ENCODE results near the gene CEP112.

Gene CEP112

DNA sequence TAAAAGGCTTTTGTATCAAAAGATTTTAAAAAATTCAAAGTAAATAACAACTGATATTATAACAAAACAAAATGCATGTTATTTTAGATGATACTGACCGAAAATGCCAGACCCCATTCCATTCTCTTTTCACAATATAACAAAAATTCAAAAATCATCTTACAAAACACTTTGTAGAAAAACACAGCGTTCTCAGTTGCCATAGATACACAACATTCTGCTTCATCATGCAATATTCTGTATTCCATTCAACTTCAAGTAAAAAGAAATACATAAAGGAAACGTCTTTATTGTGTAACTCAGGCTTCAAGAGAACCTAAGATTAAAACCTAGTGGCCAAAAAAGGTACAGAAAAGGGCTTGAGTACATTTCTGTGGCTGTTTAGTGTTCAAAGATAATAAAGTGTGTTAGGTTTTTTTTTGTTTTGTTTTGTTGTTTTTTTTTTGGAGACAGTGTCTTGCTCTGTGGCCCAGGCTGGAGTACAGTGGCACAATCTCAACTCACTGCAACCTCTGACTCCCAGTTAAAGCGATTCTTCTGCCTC lies 250.5 kb downstream of the CEP112 start:
- 100% methylated on average over 1 of the region's 4 CpGs for WGBS (ENCODE audit: extremely low coverage, insufficient coverage, insufficient read length)
- H3K4me2 ChIP-seq (ENCODE audit: low read length): no peak overlapping the region
- H3K79me2 ChIP-seq (ENCODE audit: control insufficient read depth, insufficient read depth, low read length, poor library complexity): no peaks in the 10 kb centered on the region
- no peak overlapping the region for H3K14ac ChIP-seq (ENCODE audit: low read length)
- H3K4me3 ChIP-seq (ENCODE audit: low read depth, low read length): no peak overlapping the region
- H3K4ac ChIP-seq (ENCODE audit: low read depth, low read length): no peak overlapping the region
- H2BK12ac ChIP-seq (ENCODE audit: low read length): no peak overlapping the region
- H3K36me3 ChIP-seq (ENCODE audit: control insufficient read depth in 1 of 2, insufficient read depth in 2 of 2, low read length in 2 of 2): no peaks in the 10 kb centered on the region
- no peak overlapping the region for H3K18ac ChIP-seq (ENCODE audit: low read length)
- no peaks in the 10 kb centered on the region for H3K27me3 ChIP-seq (ENCODE audit: insufficient read depth, low read length)
- H4K8ac ChIP-seq (ENCODE audit: low read depth, low read length): no peak overlapping the region
- no peak overlapping the region for H2BK120ac ChIP-seq (ENCODE audit: insufficient read depth, low read length, poor library complexity)
- H3K79me1 ChIP-seq (ENCODE audit: low read length): no peaks in the 10 kb centered on the region
- no peaks in the 10 kb centered on the region for H3K4me1 ChIP-seq (ENCODE audit: control insufficient read depth in 1 of 2, insufficient read depth in 2 of 2, low read length in 2 of 2)
- no peak overlapping the region for H2BK5ac ChIP-seq (ENCODE audit: low read depth, low read length, poor library complexity)
- H4K91ac ChIP-seq (ENCODE audit: low read depth, low read length): no peak overlapping the region
- no peak overlapping the region for H3K27ac ChIP-seq (ENCODE audit: low read depth, low read length)
- no peak overlapping the region for H3K23ac ChIP-seq (ENCODE audit: low read length)
- no peak overlapping the region for H4K12ac ChIP-seq (ENCODE audit: low read depth, low read length)
- no peak overlapping the region for H3K9ac ChIP-seq (ENCODE audit: low read length)
- H3K9me3 ChIP-seq (ENCODE audit: insufficient read depth, low read depth, low read length): no peaks in the 10 kb centered on the region
- peak in 1 of 2 donors; percentile 78 for DNase-seq
- no peak overlapping the region for H2AK5ac ChIP-seq (ENCODE audit: low read length)
- no peak overlapping the region for H2AFZ ChIP-seq (ENCODE audit: insufficient read depth, low read length, poor library complexity)

GRCh38 chr17:65936013-65936412 lies 255.9 kb downstream of the CEP112 start:
- H3K27ac ChIP-seq (ENCODE audit: low read depth, low read length): no peak overlapping the region
- H2BK120ac ChIP-seq (ENCODE audit: insufficient read depth, low read length, poor library complexity): no peak overlapping the region
- H4K12ac ChIP-seq (ENCODE audit: low read depth, low read length): no peak overlapping the region
- no peak overlapping the region for H4K8ac ChIP-seq (ENCODE audit: low read depth, low read length)
- no peak overlapping the region for H2AK5ac ChIP-seq (ENCODE audit: low read length)
- no peaks in the 10 kb centered on the region for H3K27me3 ChIP-seq (ENCODE audit: insufficient read depth, low read length)
- no peak overlapping the region for H3K4ac ChIP-seq (ENCODE audit: low read depth, low read length)
- no peaks in the 10 kb centered on the region for H3K79me2 ChIP-seq (ENCODE audit: control insufficient read depth, insufficient read depth, low read length, poor library complexity)
- no peak overlapping the region for H4K91ac ChIP-seq (ENCODE audit: low read depth, low read length)
- no peak overlapping the region for H3K18ac ChIP-seq (ENCODE audit: low read length)
- no peak overlapping the region for H2BK5ac ChIP-seq (ENCODE audit: low read depth, low read length, poor library complexity)
- H3K36me3 ChIP-seq (ENCODE audit: control insufficient read depth in 1 of 2, insufficient read depth in 2 of 2, low read length in 2 of 2): no peaks in the 10 kb centered on the region
- H3K79me1 ChIP-seq (ENCODE audit: low read length): no peaks in the 10 kb centered on the region
- H3K9ac ChIP-seq (ENCODE audit: low read length): no peak overlapping the region
- WGBS (ENCODE audit: extremely low coverage, insufficient coverage, insufficient read length): no CpG with 5 or more reads among the region's 3 CpGs
- no peak for DNase-seq
- no peak overlapping the region for H2AFZ ChIP-seq (ENCODE audit: insufficient read depth, low read length, poor library complexity)
- H3K14ac ChIP-seq (ENCODE audit: low read length): no peak overlapping the region
- H3K4me3 ChIP-seq (ENCODE audit: low read depth, low read length): no peak overlapping the region
- H3K23ac ChIP-seq (ENCODE audit: low read length): no peak overlapping the region
- no peak overlapping the region for H2BK12ac ChIP-seq (ENCODE audit: low read length)
- no peak overlapping the region for H3K4me2 ChIP-seq (ENCODE audit: low read length)
- H3K9me3 ChIP-seq (ENCODE audit: insufficient read depth, low read depth, low read length): no peaks in the 10 kb centered on the region
- no peaks in the 10 kb centered on the region for H3K4me1 ChIP-seq (ENCODE audit: control insufficient read depth in 1 of 2, insufficient read depth in 2 of 2, low read length in 2 of 2)

GRCh38 chr17:65933290-65933689 lies 258.6 kb downstream of the CEP112 start:
- Histone ChIP-seq H3K23ac (ENCODE audit: low read length) (no peak overlapping the region), H3K9me3 (ENCODE audit: insufficient read depth, low read depth, low read length) (no peaks in the 10 kb centered on the region), H3K27ac (ENCODE audit: low read depth, low read length) (no peak overlapping the region), H2BK5ac (ENCODE audit: low read depth, low read length, poor library complexity) (no peak overlapping the region), H3K36me3 (ENCODE audit: control insufficient read depth in 1 of 2, insufficient read depth in 2 of 2, low read length in 2 of 2) (no peaks in the 10 kb centered on the region), H3K9ac (ENCODE audit: low read length) (no peak overlapping the region), H4K12ac (ENCODE audit: low read depth, low read length) (no peak overlapping the region), H3K4me2 (ENCODE audit: low read length) (no peak overlapping the region), H3K4ac (ENCODE audit: low read depth, low read length) (no peak overlapping the region), H4K8ac (ENCODE audit: low read depth, low read length) (no peak overlapping the region), H3K4me1 (ENCODE audit: control insufficient read depth in 1 of 2, insufficient read depth in 2 of 2, low read length in 2 of 2) (no peaks in the 10 kb centered on the region), H3K79me2 (ENCODE audit: control insufficient read depth, insufficient read depth, low read length, poor library complexity) (no peaks in the 10 kb centered on the region), H2AK5ac (ENCODE audit: low read length) (no peak overlapping the region), H2BK120ac (ENCODE audit: insufficient read depth, low read length, poor library complexity) (no peak overlapping the region), H3K27me3 (ENCODE audit: insufficient read depth, low read length) (no peaks in the 10 kb centered on the region), H3K4me3 (ENCODE audit: low read depth, low read length) (no peak overlapping the region), H2BK12ac (ENCODE audit: low read length) (no peak overlapping the region), H3K18ac (ENCODE audit: low read length) (no peak overlapping the region), H3K14ac (ENCODE audit: low read length) (no peak overlapping the region), H3K79me1 (ENCODE audit: low read length) (no peaks in the 10 kb centered on the region), H2AFZ (ENCODE audit: insufficient read depth, low read length, poor library complexity) (no peak overlapping the region), H4K91ac (ENCODE audit: low read depth, low read length) (no peak overlapping the region)
- no peak for DNase-seq
- no CpG with 5 or more reads among the region's 4 CpGs for WGBS (ENCODE audit: extremely low coverage, insufficient coverage, insufficient read length)

- Histone ChIP-seq H3K14ac (ENCODE audit: low read length) (no peak overlapping the region), H4K91ac (ENCODE audit: low read depth, low read length) (no peak overlapping the region), H3K9ac (ENCODE audit: low read length) (no peak overlapping the region), H3K36me3 (ENCODE audit: control insufficient read depth in 1 of 2, insufficient read depth in 2 of 2, low read length in 2 of 2) (no peaks in the 10 kb centered on the region), H3K27ac (ENCODE audit: low read depth, low read length) (no peak overlapping the region), H4K8ac (ENCODE audit: low read depth, low read length) (no peak overlapping the region), H3K4me1 (ENCODE audit: control insufficient read depth in 1 of 2, insufficient read depth in 2 of 2, low read length in 2 of 2) (no peaks in the 10 kb centered on the region), H3K23ac (ENCODE audit: low read length) (no peak overlapping the region), H3K4me2 (ENCODE audit: low read length) (no peak overlapping the region), H3K4ac (ENCODE audit: low read depth, low read length) (no peak overlapping the region), H2BK120ac (ENCODE audit: insufficient read depth, low read length, poor library complexity) (no peak overlapping the region), H3K9me3 (ENCODE audit: insufficient read depth, low read depth, low read length) (no peaks in the 10 kb centered on the region), H3K79me1 (ENCODE audit: low read length) (no peaks in the 10 kb centered on the region), H2AFZ (ENCODE audit: insufficient read depth, low read length, poor library complexity) (no peak overlapping the region), H2BK5ac (ENCODE audit: low read depth, low read length, poor library complexity) (no peak overlapping the region), H3K4me3 (ENCODE audit: low read depth, low read length) (no peak overlapping the region), H4K12ac (ENCODE audit: low read depth, low read length) (no peak overlapping the region), H3K27me3 (ENCODE audit: insufficient read depth, low read length) (no peaks in the 10 kb centered on the region), H3K18ac (ENCODE audit: low read length) (no peak overlapping the region), H3K79me2 (ENCODE audit: control insufficient read depth, insufficient read depth, low read length, poor library complexity) (no peaks in the 10 kb centered on the region), H2BK12ac (ENCODE audit: low read length) (no peak overlapping the region), H2AK5ac (ENCODE audit: low read length) (no peak overlapping the region)
- no peak for DNase-seq
- WGBS (ENCODE audit: extremely low coverage, insufficient coverage, insufficient read length): no CpG with 5 or more reads among the region's 3 CpGs
Measured at GRCh38 chr17:65931246-65932149, 260.4 kb downstream of the CEP112 start.
